PC-3 (cell line): ENCODE data around the gene ALKAL2. TPM values are rescaled to one million over a fixed set of nuclear protein-coding genes. Genes with fewer than 3 reads are reported as not detected.

Source experiments
- ATAC-seq: fragments of 200-7000 bp; cut with Tn5 transposase; 2 replicates; pipeline ENCODE4 v1.9.1; 2020; ENCODE audit warnings: mild to moderate bottlenecking, moderate library complexity
- BruUV-seq: library from RNA; stranded (reverse); fragments of 400-500 nt; replicated peaks from 2 replicates; lab custom pipeline; 2021; lab: Mats Ljungman, UMichigan
- CTCF ChIA-PET: fragments of 300-600 bp; sonication (Branson Sonifier 250); formaldehyde crosslinking; loops from one replicate; lab custom pipeline; 2022; ENCODE audit warnings: antibody characterized with exemption; lab: Charles Lee
- POLR2A ChIA-PET: fragments of 300-600 bp; sonication (Branson Sonifier 250); formaldehyde crosslinking; loops from one replicate; lab custom pipeline; 2022; ENCODE audit warnings: antibody characterized with exemption; ENCODE audit not compliant: unreplicated experiment; lab: Charles Lee
- DNase-seq: peaks from one replicate; pipeline ENCODE4 v3.0.0-alpha.2; 2015
- H2AFZ ChIP-seq: fragments of 300-600 bp; sonication (generic); 2 replicates; pipeline ENCODE4 v1.6.0; 2016; ENCODE audit warnings: antibody characterized with exemption, low read length
- H3F3A ChIP-seq: fragments of 300-600 bp; sonication (generic); one replicate; pipeline ENCODE4 v1.6.0; 2017; ENCODE audit warnings: antibody characterized with exemption, low read length, control low read depth, mild to moderate bottlenecking; ENCODE audit not compliant: unreplicated experiment
- H3K27ac ChIP-seq: fragments of 300-600 bp; sonication (generic); 2 replicates; pipeline ENCODE4 v1.5.1; 2016; ENCODE audit warnings: mild to moderate bottlenecking, low read length
- H3K27me3 ChIP-seq: fragments of 300-600 bp; sonication (generic); 2 replicates; pipeline ENCODE4 v1.6.1; 2016; ENCODE audit warnings: low read length, mixed read lengths
- H3K36me3 ChIP-seq: fragments of 300-600 bp; sonication (generic); 2 replicates; pipeline ENCODE4 v1.6.1; 2016; ENCODE audit warnings: low read depth, mixed run types, low read length, mixed read lengths
- H3K4me1 ChIP-seq: fragments of 300-600 bp; sonication (generic); 2 replicates; pipeline ENCODE4 v1.5.1; 2016; ENCODE audit warnings: low read length; ENCODE audit not compliant: insufficient read depth
- H3K4me2 ChIP-seq: fragments of 300-600 bp; sonication (generic); 2 replicates; pipeline ENCODE4 v1.6.0; 2016; ENCODE audit warnings: low read length
- H3K4me3 ChIP-seq: fragments of 300-600 bp; sonication (generic); 2 replicates; pipeline ENCODE4 v1.5.1; 2016; ENCODE audit warnings: mild to moderate bottlenecking, low read length, mixed read lengths
- H3K79me2 ChIP-seq: fragments of 300-600 bp; sonication (generic); 2 replicates; pipeline ENCODE4 v1.6.1; 2017; ENCODE audit warnings: low read length, mixed read lengths
- H3K9ac ChIP-seq: fragments of 300-600 bp; sonication (generic); 2 replicates; pipeline ENCODE4 v1.6.0; 2016; ENCODE audit warnings: mild to moderate bottlenecking, low read length
- H3K9me2 ChIP-seq: fragments of 300-600 bp; sonication (generic); replicated peaks from 2 replicates; pipeline ENCODE4 v1.6.1; 2016; ENCODE audit warnings: mixed run types, low read length, mixed read lengths
- H3K9me3 ChIP-seq: fragments of 300-600 bp; sonication (generic); 2 replicates; pipeline ENCODE4 v1.6.1; 2016; ENCODE audit warnings: low read length, mixed read lengths
- H4K20me1 ChIP-seq: fragments of 300-600 bp; sonication (generic); 2 replicates; pipeline ENCODE4 v1.6.1; 2016; ENCODE audit warnings: low read length, mixed read lengths
- CTCF ChIP-seq: fragments of 300-600 bp; sonication (generic); conservative IDR thresholded peaks from 2 replicates; pipeline ENCODE4 v1.5.1; 2017; ENCODE audit warnings: antibody characterized with exemption, low read depth, mild to moderate bottlenecking, low read length
- EZH2 ChIP-seq: fragments of 300-600 bp; sonication (generic); IDR thresholded peaks from one replicate; pipeline ENCODE4 v1.6.1; 2017; ENCODE audit warnings: antibody characterized with exemption, mild to moderate bottlenecking, low read length; ENCODE audit not compliant: unreplicated experiment
- EZH2phosphoT487 ChIP-seq: fragments of 300-600 bp; sonication (generic); IDR thresholded peaks from 2 replicates; pipeline ENCODE4 v1.6.1; 2018; ENCODE audit warnings: mild to moderate bottlenecking, antibody characterized with exemption, low read length, borderline replicate concordance
- intact Hi-C: fragments of 100-400 bp; cut with micrococcal nuclease; formaldehyde crosslinking; loops from 2 replicates; pipeline ENCODE4 v1.9.0; 2023
- total RNA-seq: library from RNA; depleted of rRNA; stranded (reverse); fragments of >200 nt; gene quantifications from 2 replicates; pipeline ENCODE4 v1.2.3, GENCODE V29; 2014

Gene ALKAL2
- total RNA-seq, 1 experiment from 2014 or later, result not detected

- H3K4me2 ChIP-seq, result no peak overlapping the region
- intact Hi-C loops, result no loop called here
- no peak overlapping the region for H3K9ac ChIP-seq
- no peaks in the 10 kb centered on the region for H3K27me3 ChIP-seq
- H3F3A ChIP-seq, result no peaks in the 10 kb centered on the region
- no peak overlapping the region for H3K4me3 ChIP-seq
- peaks cover 4% of the 10 kb centered on the region for H3K4me1 ChIP-seq
- H3K79me2 ChIP-seq, result peaks cover 94% of the 10 kb centered on the region
- H4K20me1 ChIP-seq, result peaks cover 68% of the 10 kb centered on the region
- CTCF ChIA-PET, result no interaction called here
- no peaks in the 10 kb centered on the region for H3K9me2 ChIP-seq
- no peak overlapping the region for H3K27ac ChIP-seq
- DNase-seq (no peak), ATAC-seq (no peak)
- peaks cover 48% of the 10 kb centered on the region for H3K36me3 ChIP-seq
- no peak overlapping the region for H2AFZ ChIP-seq
- POLR2A ChIA-PET, result no interaction called here
- TF ChIP-seq EZH2 (no peak), CTCF (no peak), EZH2phosphoT487 (no peak)
- no peaks in the 10 kb centered on the region for H3K9me3 ChIP-seq
- no TSS peak for BruUV-seq
Observed at GRCh38 chr2:271917-272316, 16.0 kb downstream of the ALKAL2 start.

- Histone ChIP-seq H3K9me3 (no peaks in the 10 kb centered on the region), H2AFZ (no peak overlapping the region), H4K20me1 (peaks cover 72% of the 10 kb centered on the region), H3K27me3 (no peaks in the 10 kb centered on the region), H3K4me1 (peaks cover 14% of the 10 kb centered on the region), H3K4me3 (no peak overlapping the region), H3K4me2 (no peak overlapping the region), H3F3A (no peaks in the 10 kb centered on the region), H3K9ac (no peak overlapping the region), H3K9me2 (no peaks in the 10 kb centered on the region), H3K27ac (no peak overlapping the region), H3K79me2 (peaks cover 100% of the 10 kb centered on the region), H3K36me3 (peaks cover 38% of the 10 kb centered on the region)
- intact Hi-C loops, result no loop called here
- no peak for ATAC-seq
- CTCF ChIA-PET, result no interaction called here
- DNase-seq, result no peak
- POLR2A ChIA-PET, result no interaction called here
- TF ChIP-seq EZH2phosphoT487 (no peak), EZH2 (no peak), CTCF (no peak)
- BruUV-seq, result no TSS peak
Observed at GRCh38 chr2:270861-271260, 17.0 kb downstream of the ALKAL2 start.

- Histone ChIP-seq H3K4me3 (no peak overlapping the region), H4K20me1 (peaks cover 65% of the 10 kb centered on the region), H3K79me2 (peaks cover 97% of the 10 kb centered on the region), H3K36me3 (peaks cover 26% of the 10 kb centered on the region; the same call in 1 of the 2 replicates), H3K9me2 (no peaks in the 10 kb centered on the region), H3K9me3 (no peaks in the 10 kb centered on the region), H3K27me3 (no peaks in the 10 kb centered on the region), H3K27ac (no peak overlapping the region), H3K4me2 (no peak overlapping the region), H2AFZ (no peak overlapping the region), H3K4me1 (peaks cover 14% of the 10 kb centered on the region), H3K9ac (no peak overlapping the region), H3F3A (no peaks in the 10 kb centered on the region)
- POLR2A ChIA-PET, result no interaction called here
- no peak for TF ChIP-seq CTCF
- no peak for TF ChIP-seq EZH2phosphoT487
- no peak for TF ChIP-seq EZH2
- DNase-seq, result no peak
- CTCF ChIA-PET, result no interaction called here
- no TSS peak for BruUV-seq
- intact Hi-C loops, result loop anchor here (10.0 kb wide), 1 partner anchor 405 kb away; the partner anchor contains the start of gene TMEM18
- no peak for ATAC-seq
Observed at GRCh38 chr2:269356-270030, 18.4 kb downstream of the ALKAL2 start.
